HG03457 (cell line): ENCODE results near the gene ICOSLG.
"Not testable (repeated sequence)": the region's sequence is repeated elsewhere in the genome, so short reads cannot be mapped to it uniquely, and the experiment has no call there.

Experiments
- ATAC-seq: cut with Tn5 transposase; IDR thresholded peaks from one replicate; pipeline ENCODE4 v1.9.1; 2021; ENCODE audit warnings: moderate number of reproducible peaks; ENCODE audit not compliant: unreplicated experiment

The ICOSLG gene

GRCh38 chr21:44190349-44191271 is 50.1 kb downstream of the ICOSLG start:
- not testable (repeated sequence) for ATAC-seq

DNA sequence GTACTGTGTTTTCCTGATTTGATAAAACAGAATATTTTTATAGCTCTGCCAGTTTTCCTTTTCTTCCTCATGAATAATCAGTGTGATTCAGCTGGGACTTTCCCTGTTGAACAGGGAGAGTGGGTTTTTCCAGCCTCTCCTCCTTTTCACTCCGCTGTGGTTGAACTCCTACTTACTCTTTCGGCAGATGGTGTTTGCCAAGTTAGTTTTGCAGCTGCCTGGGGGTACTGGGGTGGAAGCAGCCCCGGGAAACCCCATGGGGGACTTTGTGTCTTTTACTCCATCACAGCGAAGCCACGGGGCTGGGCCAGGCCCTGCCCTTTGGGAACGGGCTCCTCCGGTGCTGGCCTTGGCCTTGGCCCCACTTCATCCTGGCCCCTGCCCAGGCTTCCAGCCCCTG is 55.9 kb downstream of the ICOSLG start:
- ATAC-seq: not testable (repeated sequence)

- ATAC-seq: not testable (repeated sequence)
Observed at GRCh38 chr21:44182202-44182601, 58.5 kb downstream of the ICOSLG start.

DNA sequence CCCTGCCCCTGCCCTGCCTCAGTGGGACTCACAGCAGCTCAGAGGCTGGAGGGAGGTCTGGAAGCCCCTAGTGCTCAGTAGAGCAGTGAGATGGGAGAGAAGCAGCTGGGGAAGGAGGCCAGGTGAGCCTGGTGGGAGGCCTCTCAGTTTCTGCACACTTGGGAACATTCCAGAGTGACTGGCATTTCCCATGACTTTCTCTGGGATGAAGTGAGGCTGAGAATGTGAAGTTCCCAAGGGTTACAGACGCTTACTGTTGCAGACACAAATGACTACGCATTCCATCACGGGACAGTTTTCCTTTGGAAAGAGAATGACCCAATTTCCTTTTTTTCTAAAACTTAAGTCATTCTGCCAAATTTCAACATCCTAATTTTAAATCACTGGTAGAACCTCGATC is 59.2 kb downstream of the ICOSLG start:
- not testable (repeated sequence) for ATAC-seq

GRCh38 chr21:44176127-44176526 is 64.6 kb downstream of the ICOSLG start:
- not testable (repeated sequence) for ATAC-seq

- not testable (repeated sequence) for ATAC-seq
Observed at GRCh38 chr21:44175189-44175588, 65.6 kb downstream of the ICOSLG start.
